ENCODE results near the gene ZNF169.
"Not testable (repeated sequence)": the region's sequence is repeated elsewhere in the genome, so short reads cannot be mapped to it uniquely, and the experiment has no call there.

Gene ZNF169

DNA sequence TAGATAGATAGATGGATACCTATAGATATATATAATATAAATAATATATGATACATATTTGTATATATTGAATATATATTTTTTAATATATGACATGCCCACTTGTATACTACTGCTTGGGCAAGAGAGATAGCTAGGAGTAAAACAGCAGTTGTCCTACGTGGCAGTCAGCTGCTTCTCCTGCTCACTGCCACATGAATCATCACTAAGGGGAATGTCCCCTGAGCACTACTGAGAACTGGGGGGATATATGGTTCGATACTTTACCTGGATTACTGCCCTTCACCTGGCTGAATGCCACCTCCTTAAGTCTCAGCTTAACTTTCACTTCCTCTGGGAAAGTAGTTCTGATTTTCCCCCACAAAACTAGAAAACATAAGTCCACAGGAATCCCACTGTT is 82.6 kb downstream of the ZNF169 start:
- not testable (repeated sequence) for DNase-seq (ENCODE audit: low read depth in 1 of 2, low spot score in 1 of 2)

DNA sequence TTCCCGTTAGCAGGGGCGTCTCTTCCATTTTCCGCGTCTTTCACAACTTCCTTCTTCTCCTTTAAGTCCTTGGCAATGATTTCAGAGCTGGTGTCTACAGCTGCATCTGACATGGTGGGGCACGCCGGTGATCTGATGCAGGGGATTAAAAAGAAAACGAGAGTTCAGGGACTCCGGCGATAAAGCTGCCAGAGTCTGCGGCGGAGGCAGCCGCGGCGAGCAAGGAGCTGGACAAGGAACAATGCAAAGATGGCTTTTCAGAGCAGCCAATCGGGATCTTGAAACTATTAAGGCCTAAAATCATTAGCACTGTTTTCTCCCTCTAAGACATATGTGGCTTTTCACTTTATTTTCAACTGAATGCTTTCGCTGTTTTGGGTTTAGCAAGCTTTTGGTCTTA is 88.4 kb downstream of the ZNF169 start:
- DNase-seq (ENCODE audit: low read depth in 1 of 2, low spot score in 1 of 2) = not testable (repeated sequence)

- not testable (repeated sequence) for DNase-seq (ENCODE audit: low read depth in 1 of 2, low spot score in 1 of 2)
Measured at GRCh38 chr9:94348754-94349153, 89.7 kb downstream of the ZNF169 start.
